LNCAP (cell line): ENCODE measurements around the gene DNAH10.

ENCODE experiments used
- CTCF ChIP-seq: fragments of 450-650 bp; IDR thresholded peaks from 2 replicates; pipeline ENCODE4 v1.5.1; 2017; ENCODE audit warnings: mild to moderate bottlenecking

DNAH10 gene

DNA sequence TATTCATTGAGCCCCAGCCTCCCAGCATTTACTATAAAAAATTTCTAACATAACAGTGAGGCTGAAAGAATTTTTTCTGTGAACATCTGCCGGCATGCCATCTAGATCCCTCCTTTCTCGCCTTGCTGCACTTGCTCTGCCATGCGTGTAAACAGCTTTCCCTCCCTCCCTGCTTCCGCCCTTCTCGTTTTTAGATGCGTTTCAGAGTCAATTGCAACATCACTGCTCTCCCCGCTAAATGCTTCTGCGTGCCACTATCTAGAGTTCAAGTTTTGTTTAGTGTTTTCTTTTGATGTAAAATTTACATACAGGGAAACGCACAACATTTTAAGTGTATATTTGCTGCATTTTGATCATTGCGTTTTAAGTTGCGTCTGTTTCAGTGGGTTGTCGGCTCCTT, 126.9 kb downstream of the DNAH10 start:
- no peak for TF ChIP-seq CTCF

- no peak for TF ChIP-seq CTCF
Measured at GRCh38 chr12:123889848-123890535, 127.9 kb downstream of the DNAH10 start.

GRCh38 chr12:123890536-123890902, 128.4 kb downstream of the DNAH10 start:
- no peak for TF ChIP-seq CTCF

GRCh38 chr12:123891011-123891410, 128.9 kb downstream of the DNAH10 start:
- TF ChIP-seq CTCF, result no peak

GRCh38 chr12:123891516-123892179, 129.5 kb downstream of the DNAH10 start:
- TF ChIP-seq CTCF, result no peak

- no peak for TF ChIP-seq CTCF
Measured at GRCh38 chr12:123892180-123892559, 130.1 kb downstream of the DNAH10 start.

- no peak for TF ChIP-seq CTCF
Measured at GRCh38 chr12:123892853-123893252, 130.8 kb downstream of the DNAH10 start.
